NCI-H1092 treated with DMSO at 0.1 percent for 48 hours (cell line): ENCODE measurements around the gene OR5C1.
"Not testable (repeated sequence)": the region's sequence is repeated elsewhere in the genome, so short reads cannot be mapped to it uniquely, and the experiment has no call there.

Source experiments
- DNase-seq: peaks from one replicate; lab custom pipeline; 2025; lab: John Stamatoyannopoulos, UW

Gene OR5C1

DNA sequence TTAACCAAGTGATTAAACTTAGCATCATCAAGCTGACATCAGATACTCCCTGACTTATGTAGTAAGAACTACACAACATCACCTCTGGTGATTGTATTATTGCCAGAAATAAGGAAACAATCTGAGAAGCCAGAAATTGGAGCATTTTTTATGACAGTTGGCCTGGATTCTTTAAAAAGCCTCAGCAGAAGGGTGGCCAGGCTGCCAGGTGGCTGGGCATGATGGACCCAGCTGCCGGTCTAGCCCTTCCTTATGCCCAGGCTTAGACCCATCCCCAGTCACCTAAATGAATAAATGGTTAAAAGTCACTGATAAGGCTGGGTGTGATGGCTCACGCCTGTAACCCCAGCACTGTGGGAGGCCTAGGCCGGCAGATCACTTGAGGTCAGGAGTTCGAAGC is 24.0 kb downstream of the OR5C1 start:
- no peak for DNase-seq

- DNase-seq, result no peak
Observed at GRCh38 chr9:122814545-122814944, 25.8 kb downstream of the OR5C1 start.

- no peak for DNase-seq
Observed at GRCh38 chr9:122815544-122815943, 26.8 kb downstream of the OR5C1 start.

DNA sequence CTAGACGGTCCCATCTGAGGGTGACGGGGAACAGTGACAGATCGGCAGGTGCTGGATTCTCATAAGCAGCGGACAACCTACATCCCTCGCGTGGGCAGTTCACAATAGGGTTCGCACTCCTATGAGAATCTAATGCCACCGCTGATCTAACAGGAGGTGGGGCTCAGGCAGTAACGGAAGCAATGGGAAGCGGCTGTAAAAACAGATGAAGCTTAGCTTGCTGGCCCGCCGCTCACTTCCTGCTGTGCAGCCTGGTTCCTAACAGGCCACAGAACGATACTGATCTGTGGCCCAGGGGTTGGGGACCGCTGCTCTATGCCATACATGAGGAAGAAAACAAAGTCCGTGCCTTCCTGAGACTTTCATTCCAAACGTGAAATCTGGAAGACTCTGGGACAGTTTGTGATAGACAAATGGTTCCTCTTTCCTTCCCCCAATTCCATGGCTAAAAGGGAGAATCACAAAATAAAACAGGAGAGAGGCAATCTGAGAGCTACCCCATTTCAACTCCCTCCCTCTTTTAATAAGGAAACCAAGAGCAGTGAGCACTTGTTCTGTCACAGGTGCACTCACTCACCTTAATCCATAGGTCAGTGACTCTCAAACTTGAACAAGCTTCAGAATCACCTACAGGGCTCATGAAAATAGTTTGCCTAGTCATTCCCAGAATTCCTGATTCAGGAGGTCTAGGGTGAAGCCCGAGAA is 27.6 kb downstream of the OR5C1 start:
- DNase-seq, result no peak

DNA sequence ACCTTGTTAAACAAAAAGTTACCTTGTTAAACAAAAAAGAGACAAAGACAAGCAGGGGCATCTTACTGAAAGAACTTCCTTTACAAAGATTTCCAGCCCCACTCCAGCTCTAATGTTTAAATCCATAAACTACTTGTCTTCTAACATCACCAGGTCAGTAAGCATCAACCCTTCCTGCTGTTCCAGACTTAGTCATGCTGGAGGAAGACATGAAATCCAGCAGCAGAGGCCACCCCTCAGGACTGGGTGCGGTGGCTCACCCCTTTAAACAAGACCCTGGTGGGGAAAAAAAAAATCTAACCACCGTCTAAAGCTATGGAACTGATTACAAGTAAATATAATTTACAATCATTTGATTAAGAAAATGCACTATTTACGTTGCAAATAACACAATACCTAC is 30.6 kb downstream of the OR5C1 start:
- no peak for DNase-seq

DNA sequence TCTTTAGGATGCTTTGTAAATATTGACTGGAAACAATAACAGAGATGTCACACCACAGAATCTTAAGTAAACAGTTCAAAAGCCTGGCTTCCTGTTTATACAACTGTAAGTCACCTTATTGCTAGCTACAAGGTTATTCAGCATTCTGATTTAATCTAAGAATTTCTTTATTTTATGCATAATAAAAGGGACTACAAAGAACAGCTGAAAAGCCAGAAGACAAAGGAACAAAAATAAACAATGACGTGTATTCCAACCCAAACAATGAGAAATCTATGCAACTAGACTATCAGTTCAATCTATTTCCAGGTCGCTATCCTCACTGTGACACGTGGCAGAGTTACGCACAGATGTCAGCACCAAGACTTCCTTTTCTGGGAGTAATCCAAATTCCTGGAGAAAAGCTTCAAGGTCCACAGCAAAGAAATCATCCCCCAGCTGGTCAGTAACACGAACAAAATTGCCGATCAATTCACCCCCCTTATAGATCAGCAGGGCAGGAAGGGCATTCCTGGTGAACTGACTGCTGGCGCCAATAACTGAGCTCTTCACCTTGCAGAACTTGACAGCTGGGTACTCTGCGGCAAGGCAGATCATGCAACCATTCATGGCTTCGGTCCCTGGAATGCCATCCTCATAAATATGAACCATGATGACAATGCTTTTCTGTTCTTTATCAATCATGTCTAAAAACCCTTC is 31.2 kb downstream of the OR5C1 start:
- DNase-seq, result no peak

GRCh38 chr9:122820490-122820845 is 31.7 kb downstream of the OR5C1 start:
- no peak for DNase-seq

- no peak for DNase-seq
Observed at GRCh38 chr9:122821278-122821943, 32.7 kb downstream of the OR5C1 start.

DNA sequence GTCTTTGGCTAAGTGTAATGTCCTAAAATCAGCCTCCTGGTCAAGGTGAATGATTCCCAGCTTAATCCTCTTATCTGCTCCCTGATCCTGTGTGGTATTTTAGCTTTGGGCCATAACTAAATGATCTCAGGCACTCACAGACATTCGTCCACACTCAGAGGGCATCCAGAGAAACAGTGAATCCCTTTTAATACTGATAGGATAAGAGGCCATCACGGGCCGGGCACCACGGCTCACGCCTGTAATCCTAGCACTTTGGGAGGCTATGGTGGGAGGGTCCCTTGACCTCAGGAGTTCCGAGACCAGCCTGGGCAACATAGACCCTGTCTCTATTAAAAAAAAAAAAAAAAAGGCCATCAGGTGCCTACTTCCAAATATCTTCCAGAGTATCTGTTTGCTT is 33.3 kb downstream of the OR5C1 start:
- no peak for DNase-seq

DNA sequence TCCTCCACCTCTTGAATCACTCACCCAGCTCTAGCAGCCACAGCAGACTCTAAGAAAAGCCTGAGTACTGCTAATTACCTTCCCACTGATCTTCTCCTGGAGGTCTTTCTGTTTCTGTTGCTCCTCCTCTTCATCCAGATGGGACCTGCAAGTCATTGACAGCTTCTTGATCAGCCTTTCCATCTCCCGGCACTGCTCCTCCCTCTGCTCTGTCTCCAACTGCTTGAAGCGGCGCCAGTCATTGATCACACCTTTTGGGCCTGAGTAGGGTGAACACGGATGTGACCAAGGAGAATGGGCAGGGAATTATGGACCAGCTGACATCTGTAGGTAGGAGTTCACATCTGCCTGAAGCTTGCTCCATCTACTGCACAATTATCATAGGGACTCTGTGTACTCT is 34.2 kb downstream of the OR5C1 start:
- no peak for DNase-seq

GRCh38 chr9:122827761-122828093 is 39.0 kb downstream of the OR5C1 start:
- DNase-seq, result peak; percentile 36

- DNase-seq, result not testable (repeated sequence)
Observed at GRCh38 chr9:122828965-122829284, 40.2 kb downstream of the OR5C1 start.

GRCh38 chr9:122832194-122832593 is 43.5 kb downstream of the OR5C1 start:
- DNase-seq, result no peak

GRCh38 chr9:122835313-122835731 is 46.6 kb downstream of the OR5C1 start:
- DNase-seq, result no peak

- DNase-seq, result no peak
Observed at GRCh38 chr9:122837266-122837850, 48.6 kb downstream of the OR5C1 start.

- not testable (repeated sequence) for DNase-seq
Observed at GRCh38 chr9:122838441-122838840, 49.7 kb downstream of the OR5C1 start.
